ENCODE measurements around the gene NLE1.

DNA sequence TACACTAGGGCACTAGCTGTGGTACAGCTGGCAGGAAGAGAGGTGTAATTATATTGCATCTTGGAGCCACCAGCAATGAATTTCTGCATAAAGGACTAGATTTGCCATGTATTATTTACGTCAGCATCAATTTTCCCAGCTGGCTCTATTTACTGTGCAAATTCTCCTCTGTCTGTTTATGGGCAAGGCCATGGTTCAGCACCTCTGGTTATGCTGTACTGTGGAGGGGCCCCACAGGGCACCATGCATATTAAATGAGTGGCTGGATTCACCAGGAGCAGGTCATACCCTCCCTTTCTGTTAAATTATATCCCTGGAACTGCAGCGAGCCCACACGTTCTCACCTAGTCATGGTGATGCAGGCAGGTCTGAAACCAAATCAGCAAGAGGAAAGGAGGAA, 42.2 kb downstream of the NLE1 start:
- TF ChIP-seq ZNF384 (IDR thresholded peaks at IDR 0.05) (no peak), LEF1 (IDR thresholded peaks at IDR 0.05; ENCODE audit: borderline replicate concordance) (no peak), SP1 (IDR thresholded peaks at IDR 0.05) (no peak), ELF4 (IDR thresholded peaks at IDR 0.05) (no peak), L3MBTL2 (conservative IDR thresholded peaks at IDR 0.05) (no peak), FOXA1 (IDR thresholded peaks at IDR 0.05) (no peak), BHLHE40 (IDR thresholded peaks at IDR 0.05; ENCODE audit: borderline replicate concordance) (no peak)

Measured in HEK293T (cell line).